H9 (cell line): ENCODE results near the gene CXCR5. TPM values are rescaled to one million over a fixed set of nuclear protein-coding genes. Genes with fewer than 3 reads are reported as not detected.

Source experiments
- DNase-seq: peaks from one replicate; pipeline ENCODE4 v3.0.0-alpha.2; 2017
- H2AFZ ChIP-seq: one replicate; pipeline ENCODE4 v1.6.1; 2013; ENCODE audit warnings: mild to moderate bottlenecking, low read length, control low read depth, moderate library complexity
- H2AK5ac ChIP-seq: 2 replicates; pipeline ENCODE4 v1.6.1; 2013; ENCODE audit warnings: low read length, control low read depth, mixed read lengths; ENCODE audit not compliant: insufficient read length
- H2BK120ac ChIP-seq: one replicate; pipeline ENCODE4 v1.6.1; 2013; ENCODE audit warnings: low read depth, mild to moderate bottlenecking, low read length, control low read depth, inconsistent platforms; ENCODE audit not compliant: poor library complexity, severe bottlenecking
- H2BK12ac ChIP-seq: 2 replicates; pipeline ENCODE4 v1.6.1; 2013; ENCODE audit warnings: low read length, control low read depth, mixed read lengths, low read depth; ENCODE audit not compliant: insufficient read length
- H2BK15ac ChIP-seq: 2 replicates; pipeline ENCODE4 v1.6.1; 2013; ENCODE audit warnings: low read depth, low read length, control low read depth
- H2BK20ac ChIP-seq: one replicate; pipeline ENCODE4 v1.6.1; 2013; ENCODE audit warnings: low read depth, mild to moderate bottlenecking, low read length, control low read depth, inconsistent platforms; ENCODE audit not compliant: poor library complexity, severe bottlenecking
- H2BK5ac ChIP-seq: 2 replicates; pipeline ENCODE4 v1.6.1; 2013; ENCODE audit warnings: low read length, control low read depth, mixed read lengths; ENCODE audit not compliant: insufficient read length
- H3K14ac ChIP-seq: 2 replicates; pipeline ENCODE4 v1.6.1; 2013; ENCODE audit warnings: low read length, control low read depth; ENCODE audit not compliant: insufficient read depth
- H3K18ac ChIP-seq: 2 replicates; pipeline ENCODE4 v1.6.1; 2013; ENCODE audit warnings: low read depth, mild to moderate bottlenecking, mixed read lengths, low read length, control low read depth; ENCODE audit not compliant: insufficient read length
- H3K23ac ChIP-seq: 2 replicates; pipeline ENCODE4 v1.6.1; 2013; ENCODE audit warnings: low read length, control low read depth, mixed read lengths, low read depth; ENCODE audit not compliant: insufficient read length
- H3K23me2 ChIP-seq: 2 replicates; pipeline ENCODE4 v1.6.1; 2013; ENCODE audit warnings: low read depth, mild to moderate bottlenecking, mixed read lengths, low read length, control low read depth; ENCODE audit not compliant: insufficient read length, poor library complexity, severe bottlenecking
- H3K27ac ChIP-seq: 2 replicates; pipeline ENCODE4 v1.5.1; 2013; ENCODE audit warnings: low read length, control low read depth, mixed read lengths, low read depth; ENCODE audit not compliant: insufficient read length
- H3K27me3 ChIP-seq: 2 replicates; pipeline ENCODE4 v1.6.1; 2013; ENCODE audit warnings: low read length, control low read depth, inconsistent platforms; ENCODE audit not compliant: insufficient read depth
- H3K4ac ChIP-seq: 2 replicates; pipeline ENCODE4 v1.6.1; 2013; ENCODE audit warnings: low read depth, mild to moderate bottlenecking, control low read depth, inconsistent platforms, low read length, moderate library complexity
- H3K4me1 ChIP-seq: 2 replicates; pipeline ENCODE4 v1.6.1; 2013; ENCODE audit warnings: low read length, control low read depth, inconsistent platforms; ENCODE audit not compliant: insufficient read depth
- H3K4me2 ChIP-seq: 2 replicates; pipeline ENCODE4 v1.6.1; 2013; ENCODE audit warnings: low read length, control low read depth, mixed read lengths; ENCODE audit not compliant: insufficient read length, insufficient read depth
- H3K56ac ChIP-seq: 2 replicates; pipeline ENCODE4 v1.6.1; 2013; ENCODE audit warnings: low read depth, mild to moderate bottlenecking, mixed read lengths, low read length, control low read depth; ENCODE audit not compliant: insufficient read length
- H3K79me1 ChIP-seq: 2 replicates; pipeline ENCODE4 v1.6.1; 2013; ENCODE audit warnings: low read depth, mild to moderate bottlenecking, moderate library complexity, low read length, control low read depth, inconsistent platforms; ENCODE audit not compliant: insufficient read depth, poor library complexity, severe bottlenecking
- H3K79me2 ChIP-seq: 2 replicates; pipeline ENCODE4 v1.6.1; 2013; ENCODE audit warnings: low read length, control low read depth, inconsistent platforms; ENCODE audit not compliant: insufficient read depth
- H3K9ac ChIP-seq: 2 replicates; pipeline ENCODE4 v1.6.1; 2013; ENCODE audit warnings: low read length, control low read depth, mixed read lengths; ENCODE audit not compliant: insufficient read length; ENCODE audit errors: extremely low read depth
- H3K9me3 ChIP-seq: one replicate; pipeline ENCODE4 v1.6.1; 2013; ENCODE audit warnings: low read depth, low read length, inconsistent platforms; ENCODE audit not compliant: control insufficient read depth
- H3T11ph ChIP-seq: one replicate; pipeline ENCODE4 v1.6.1; 2013; ENCODE audit warnings: mild to moderate bottlenecking, low read length, control low read depth, inconsistent platforms
- H4K20me1 ChIP-seq: one replicate; pipeline ENCODE4 v1.6.1; 2013; ENCODE audit not compliant: control insufficient read depth, insufficient read length, insufficient read depth
- H4K5ac ChIP-seq: 2 replicates; pipeline ENCODE4 v1.6.1; 2013; ENCODE audit warnings: low read depth, mild to moderate bottlenecking, mixed read lengths, low read length, control low read depth; ENCODE audit not compliant: insufficient read length
- H4K8ac ChIP-seq: replicated peaks from 2 replicates; pipeline ENCODE4 v1.6.1; 2013; ENCODE audit warnings: low read length, control low read depth, mixed read lengths, low read depth; ENCODE audit not compliant: insufficient read length
- H4K91ac ChIP-seq: 2 replicates; pipeline ENCODE4 v1.6.1; 2013; ENCODE audit warnings: low read depth, mild to moderate bottlenecking, moderate library complexity, mixed read lengths, low read length, control low read depth; ENCODE audit not compliant: insufficient read length
- H3K27ac Mint-ChIP-seq, 3 experiments: 2 replicates in 2 of 3; 3 replicates in 1 of 3; pipeline ENCODE4 v1.8.0; 2020 to 2021; ENCODE audit warnings: mixed read lengths in 3 of 3, mild to moderate bottlenecking in 1 of 3, moderate library complexity in 1 of 3
- H3K27me3 Mint-ChIP-seq: 2 replicates; pipeline ENCODE4 v1.8.0; 2021; ENCODE audit warnings: low read depth, mild to moderate bottlenecking, moderate library complexity, mixed read lengths
- H3K36me3 Mint-ChIP-seq, 3 experiments: 2 replicates in 2 of 3; 3 replicates in 1 of 3; pipeline ENCODE4 v1.8.0; 2020 to 2021; ENCODE audit warnings: low read depth in 3 of 3, mixed read lengths in 3 of 3; ENCODE audit not compliant: insufficient read depth in 1 of 3
- H3K4me1 Mint-ChIP-seq, 2 experiments: 2 replicates each; pipeline ENCODE4 v1.8.0; 2020; ENCODE audit warnings: mixed read lengths in 2 of 2
- H3K4me3 Mint-ChIP-seq, 2 experiments: 2 replicates in 1 of 2; 3 replicates in 1 of 2; pipeline ENCODE4 v1.8.0; 2020 to 2021; ENCODE audit warnings: mild to moderate bottlenecking in 2 of 2, mixed read lengths in 2 of 2, moderate library complexity in 1 of 2
- H3K9me3 Mint-ChIP-seq, 2 experiments: 2 replicates in 1 of 2; 3 replicates in 1 of 2; pipeline ENCODE4 v1.8.0; 2020; ENCODE audit warnings: mild to moderate bottlenecking in 2 of 2, mixed read lengths in 2 of 2, moderate library complexity in 1 of 2
- CTCF ChIP-seq: fragments of 200-600 bp; sonication (generic); conservative IDR thresholded peaks from 3 replicates; pipeline ENCODE4 v1.8.0; 2021; ENCODE audit warnings: antibody characterized with exemption, mild to moderate bottlenecking
- WGBS: extraction: QIAGEN DNeasy Blood & Tissue Kit; methylation state at CpG from one replicate; pipeline ENCODE4 v1.1.7; 2013; ENCODE audit warnings: missing lambda C conversion rate, low lambda C conversion rate, mixed read lengths; ENCODE audit not compliant: insufficient read length; ENCODE audit errors: extremely low coverage; 5-methylcytosine and 5-hydroxymethylcytosine counted together
- total RNA-seq: library from RNA; stranded (reverse); gene quantifications from 2 replicates; pipeline ENCODE4 v1.2.1, GENCODE V29; 2021

CXCR5 gene
- total RNA-seq, 1 experiment from 2014 or later: 0.07 TPM

GRCh38 chr11:118849825-118850224 is 33.9 kb upstream of the CXCR5 start:
- H2BK20ac ChIP-seq: no peak overlapping the region
- no peak overlapping the region for H4K5ac ChIP-seq
- no peak overlapping the region for H3K14ac ChIP-seq

More at GRCh38 chr11:118849825-118850224, 33.9 kb upstream of the CXCR5 start:
- Mint-ChIP-seq H3K27ac (no peak overlapping the region), H3K27me3 (no peaks in the 10 kb centered on the region; the same call in 1 of the 2 replicates), H3K36me3 (no peaks in the 10 kb centered on the region), H3K9me3 (no peaks in the 10 kb centered on the region; a peak in 1 of 5 replicates), H3K4me1 (peaks cover 13 to 17% of the 10 kb centered on the region in 2 experiments), H3K4me3 (no peak overlapping the region)
- no peak overlapping the region for H2AK5ac ChIP-seq
- H3K79me2 ChIP-seq: no peaks in the 10 kb centered on the region
- H4K91ac ChIP-seq: no peak overlapping the region
- DNase-seq: no peak
- H4K8ac ChIP-seq: no peak overlapping the region
- H3K79me1 ChIP-seq: no peaks in the 10 kb centered on the region
- no peaks in the 10 kb centered on the region for H4K20me1 ChIP-seq
- no peak overlapping the region for H3K9ac ChIP-seq
- no peak overlapping the region for H2BK120ac ChIP-seq
- WGBS: no CpG with 5 or more reads among the region's 4 CpGs
- no peak overlapping the region for H3K56ac ChIP-seq
- no peak overlapping the region for H3K27ac ChIP-seq
- H3K18ac ChIP-seq: no peak overlapping the region
- peaks cover 4% of the 10 kb centered on the region; the same call in 1 of the 2 replicates for H3K4me1 ChIP-seq
- no peak overlapping the region for H3K4ac ChIP-seq
- H3K4me2 ChIP-seq: no peak overlapping the region
- no peak overlapping the region for H2AFZ ChIP-seq
- H2BK5ac ChIP-seq: no peak overlapping the region
- H3K23me2 ChIP-seq: no peaks in the 10 kb centered on the region
- TF ChIP-seq CTCF: no peak
- no peak overlapping the region for H3K23ac ChIP-seq
- no peaks in the 10 kb centered on the region for H3K27me3 ChIP-seq
- H3K9me3 ChIP-seq: no peaks in the 10 kb centered on the region
- no peak overlapping the region for H2BK12ac ChIP-seq
- H2BK15ac ChIP-seq: no peak overlapping the region
- H3T11ph ChIP-seq: no peak overlapping the region
